ENCODE results near the gene ZNF385B.
"Not testable (repeated sequence)": the region's sequence is repeated elsewhere in the genome, so short reads cannot be mapped to it uniquely, and the experiment has no call there.

Gene ZNF385B

GRCh38 chr2:179646173-179646769, 215.1 kb downstream of the ZNF385B start:
- no peak for DNase-seq (ENCODE audit: low read depth)

GRCh38 chr2:179645047-179645446, 216.4 kb downstream of the ZNF385B start:
- no peak for TF ChIP-seq CTCF (conservative IDR thresholded peaks at IDR 0.05; ENCODE audit: low read length)
- H3K4me3 ChIP-seq (ENCODE audit: low read length): no peak overlapping the region
- no peak for DNase-seq (ENCODE audit: low read depth)

More at GRCh38 chr2:179646173-179646769, 215.1 kb downstream of the ZNF385B start:
- H3K4me3 ChIP-seq (ENCODE audit: low read length): no peak overlapping the region
- TF ChIP-seq CTCF (conservative IDR thresholded peaks at IDR 0.05; ENCODE audit: low read length): no peak

GRCh38 chr2:179642462-179642861, 218.9 kb downstream of the ZNF385B start:
- TF ChIP-seq CTCF (conservative IDR thresholded peaks at IDR 0.05; ENCODE audit: low read length): no peak
- H3K4me3 ChIP-seq (ENCODE audit: low read length): no peak overlapping the region
- no peak for DNase-seq (ENCODE audit: low read depth)

- no peak overlapping the region for H3K4me3 ChIP-seq (ENCODE audit: low read length)
- no peak for TF ChIP-seq CTCF (conservative IDR thresholded peaks at IDR 0.05; ENCODE audit: low read length)
- DNase-seq (ENCODE audit: low read depth): no peak
Measured at GRCh38 chr2:179636995-179637394, 224.4 kb downstream of the ZNF385B start.

- no peak for DNase-seq (ENCODE audit: low read depth)
- H3K4me3 ChIP-seq (ENCODE audit: low read length): no peak overlapping the region
- no peak for TF ChIP-seq CTCF (conservative IDR thresholded peaks at IDR 0.05; ENCODE audit: low read length)
Measured at GRCh38 chr2:179636100-179636980, 225.1 kb downstream of the ZNF385B start.

- H3K4me3 ChIP-seq (ENCODE audit: low read length); DNase-seq (ENCODE audit: low read depth): not testable (repeated sequence)
Measured at GRCh38 chr2:179631769-179632385, 229.5 kb downstream of the ZNF385B start.

- DNase-seq (ENCODE audit: low read depth); H3K4me3 ChIP-seq (ENCODE audit: low read length): not testable (repeated sequence)
Measured at GRCh38 chr2:179629776-179630175, 231.6 kb downstream of the ZNF385B start.

- no peak for TF ChIP-seq CTCF (conservative IDR thresholded peaks at IDR 0.05; ENCODE audit: low read length)
- no peak for DNase-seq (ENCODE audit: low read depth)
- no peak overlapping the region for H3K4me3 ChIP-seq (ENCODE audit: low read length)
Measured at GRCh38 chr2:179626261-179626660, 235.2 kb downstream of the ZNF385B start.
